GM21515 (cell line): Measurements from ENCODE around the gene SHISA3.
A peak's percentile ranks its signal among the peaks of the same experiment; 100 is the strongest.

Experiments
- ATAC-seq: cut with Tn5 transposase; IDR thresholded peaks from one replicate; pipeline ENCODE4 v1.9.1; 2021; ENCODE audit not compliant: unreplicated experiment

Gene SHISA3

GRCh38 chr4:42391355-42391664, 6.0 kb upstream of the SHISA3 start:
- ATAC-seq, result no peak

DNA sequence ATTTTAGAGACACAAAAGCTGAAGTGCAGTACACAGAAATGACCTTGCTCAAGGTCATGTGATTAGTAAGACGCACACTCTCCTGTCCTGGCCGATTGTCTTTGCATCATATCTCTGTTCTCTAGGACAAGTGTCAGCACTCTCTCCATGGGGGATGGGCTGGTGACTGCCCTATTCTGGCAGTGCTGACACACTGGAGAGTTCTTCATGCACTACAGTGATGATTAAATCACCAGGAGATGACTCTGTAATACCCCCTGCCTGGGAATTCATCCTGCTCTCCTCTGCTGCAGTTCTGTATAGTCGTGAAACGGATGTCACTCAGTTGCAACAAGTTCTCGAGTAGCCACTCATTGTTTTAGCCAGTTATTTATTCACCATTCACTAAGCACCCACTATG, 5.3 kb upstream of the SHISA3 start:
- no peak for ATAC-seq

DNA sequence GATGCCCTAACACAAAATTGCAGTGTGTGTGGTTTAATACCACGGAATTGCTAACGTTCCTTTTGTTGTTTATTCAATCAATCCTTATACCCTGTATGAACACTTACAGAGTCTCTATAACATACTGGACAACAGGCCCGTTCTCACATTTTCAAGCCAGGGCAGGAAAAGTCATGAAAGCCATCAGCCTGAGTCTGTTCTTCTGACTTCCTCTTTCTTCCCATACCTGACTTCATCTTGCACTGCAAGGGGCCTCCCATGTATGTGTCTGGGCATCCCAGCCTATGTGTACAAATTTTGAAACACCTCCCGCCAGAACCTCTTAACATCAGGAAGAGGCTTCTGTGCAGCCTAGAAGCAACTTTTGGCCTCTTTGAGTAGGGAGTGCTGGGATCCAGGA, 4.9 kb upstream of the SHISA3 start:
- no peak for ATAC-seq

DNA sequence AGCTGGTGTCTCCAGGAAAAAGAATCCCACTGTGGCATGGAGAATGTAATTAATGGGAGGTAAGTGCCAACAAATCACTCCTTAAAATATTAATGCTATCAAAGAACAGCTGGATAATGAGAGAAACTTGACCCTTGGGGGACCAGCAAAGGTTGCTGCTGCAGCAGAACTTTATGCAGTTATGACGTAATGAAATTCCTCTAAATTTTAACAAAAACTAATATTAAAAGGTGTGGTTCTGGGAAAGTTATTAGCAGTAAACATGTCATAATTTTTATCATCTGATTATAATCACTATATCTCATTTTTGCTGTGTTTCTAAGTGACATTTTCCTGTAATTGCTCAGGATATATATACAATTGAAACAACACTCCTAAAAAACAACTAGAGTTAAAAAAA, 1.7 kb upstream of the SHISA3 start:
- ATAC-seq, result no peak

DNA sequence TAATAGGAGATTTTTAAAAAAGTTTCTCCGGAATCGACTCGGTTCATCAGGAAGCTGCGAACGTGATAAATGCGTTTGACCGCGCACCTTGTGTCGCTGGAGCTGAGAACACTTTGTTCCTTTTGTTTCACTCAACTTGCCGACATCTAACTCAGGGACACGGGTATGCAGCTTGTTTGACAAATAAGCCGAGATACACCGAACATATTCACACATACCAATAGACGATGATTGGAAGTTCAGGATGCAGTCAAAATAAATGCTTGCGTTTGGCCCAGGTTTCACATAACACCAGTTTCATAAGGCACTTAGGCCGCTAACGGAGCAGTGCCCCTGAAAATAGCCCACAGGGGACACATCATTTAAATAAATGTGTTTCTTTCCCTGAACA, 932 bp upstream of the SHISA3 start:
- ATAC-seq, result no peak

DNA sequence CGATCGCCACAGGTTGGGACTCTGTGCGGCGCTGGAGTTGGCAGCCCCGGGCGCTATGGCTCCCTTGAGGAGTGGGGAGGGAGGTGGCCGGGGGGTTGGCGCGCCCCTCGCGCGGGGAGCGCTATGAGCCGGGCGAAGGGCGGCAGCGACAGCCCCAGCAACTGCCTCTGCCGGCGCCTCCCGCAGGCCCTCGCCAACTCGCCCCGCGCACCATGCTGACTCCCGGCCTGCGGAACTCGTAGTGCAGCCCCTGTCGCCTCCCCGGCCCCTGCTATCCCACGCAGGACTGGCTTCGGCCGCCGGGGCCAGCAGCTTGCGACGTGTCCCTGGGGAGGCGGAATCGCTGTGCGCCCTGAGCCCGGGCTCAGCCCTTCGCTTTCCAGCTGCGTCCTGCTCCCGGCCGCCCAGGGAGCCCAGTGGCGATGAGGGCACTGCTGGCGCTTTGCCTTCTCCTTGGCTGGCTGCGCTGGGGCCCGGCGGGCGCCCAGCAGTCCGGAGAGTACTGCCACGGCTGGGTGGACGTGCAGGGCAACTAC, 415 bp downstream of the SHISA3 start:
- peak; percentile 39 for ATAC-seq

- peak; percentile 25 for ATAC-seq
These were observed 1.0 kb downstream of the SHISA3 start for GRCh38 chr4:42398171-42398870.

- ATAC-seq, result no peak
These were observed 1.6 kb downstream of the SHISA3 start for GRCh38 chr4:42398871-42399331.

DNA sequence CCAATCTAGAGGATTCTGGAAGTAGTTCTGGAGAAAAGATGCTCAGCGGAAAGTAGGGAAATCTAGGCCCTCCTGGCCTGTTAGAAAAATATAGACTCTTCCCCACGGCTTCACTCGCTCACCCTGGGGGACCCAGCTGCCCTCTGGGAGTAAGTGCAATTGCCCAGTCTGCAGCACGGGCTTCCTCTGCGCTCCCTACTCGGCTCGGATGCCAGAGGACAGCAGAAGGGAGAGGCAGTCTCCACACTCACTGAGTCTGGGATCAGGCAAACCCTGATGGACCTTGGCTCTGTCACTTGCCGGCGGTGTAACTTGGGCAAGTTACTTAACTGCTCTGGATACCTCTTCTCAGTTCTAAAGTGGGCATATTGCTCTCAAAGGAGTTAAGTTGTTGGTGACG, 2.1 kb downstream of the SHISA3 start:
- no peak for ATAC-seq

DNA sequence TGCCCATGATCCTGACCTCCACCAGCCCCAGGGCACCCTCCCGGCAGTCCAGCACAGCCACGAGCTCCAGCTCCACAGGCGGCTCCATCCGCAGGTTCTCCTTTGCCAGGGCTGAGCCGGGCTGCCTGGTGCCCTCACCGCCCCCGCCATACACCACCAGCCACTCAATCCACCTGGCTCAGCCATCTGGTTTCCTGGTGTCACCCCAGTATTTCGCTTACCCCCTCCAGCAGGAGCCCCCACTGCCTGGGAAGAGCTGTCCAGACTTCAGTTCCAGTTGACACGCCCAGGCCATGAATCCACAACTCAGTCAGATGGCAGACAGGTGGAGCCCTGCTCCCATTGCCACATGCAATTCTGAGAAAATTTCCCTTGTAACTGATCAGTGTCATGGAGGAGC, 3.9 kb downstream of the SHISA3 start:
- ATAC-seq, result no peak

GRCh38 chr4:42404001-42404400, 6.7 kb downstream of the SHISA3 start:
- no peak for ATAC-seq

DNA sequence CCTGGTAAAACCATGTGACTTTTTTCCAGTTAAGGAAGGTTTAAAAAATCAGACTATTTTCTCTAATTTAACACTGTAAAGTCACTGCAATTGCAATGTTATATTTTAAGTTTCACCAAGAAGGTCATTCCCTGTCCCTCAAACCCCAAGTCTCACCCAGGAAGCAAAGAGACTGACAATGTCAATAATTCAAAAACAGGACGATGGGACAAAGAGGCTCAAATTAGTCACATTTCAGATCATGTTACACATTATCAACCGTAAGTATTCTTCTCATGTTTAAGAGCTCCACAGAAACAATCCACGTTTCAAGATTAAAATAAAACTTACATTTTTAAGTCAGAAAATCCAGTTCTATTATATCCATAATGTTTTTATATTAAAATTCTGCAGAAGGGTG, 13.2 kb downstream of the SHISA3 start:
- ATAC-seq, result no peak

- ATAC-seq, result no peak
These were observed 14.5 kb downstream of the SHISA3 start for GRCh38 chr4:42411803-42412202.

- no peak for ATAC-seq
These were observed 15.0 kb downstream of the SHISA3 start for GRCh38 chr4:42412251-42412650.

DNA sequence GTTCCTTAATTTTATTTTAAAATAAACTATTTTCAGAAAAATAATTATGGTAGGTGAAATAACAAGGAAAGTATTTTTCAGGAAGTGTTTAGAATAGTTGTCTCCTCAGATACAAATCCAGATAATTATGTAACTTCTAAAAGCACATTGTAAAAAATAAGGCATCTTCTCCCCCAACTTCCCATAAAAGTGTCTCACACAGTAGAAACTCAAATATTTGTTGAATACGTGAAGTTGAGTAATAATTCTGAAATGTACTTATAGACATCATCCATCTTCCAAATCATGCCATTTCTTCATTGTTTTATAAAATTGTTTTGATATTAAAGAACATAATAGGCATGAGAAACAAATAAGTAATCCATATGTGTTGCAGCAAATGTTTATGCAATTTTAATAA, 18.0 kb downstream of the SHISA3 start:
- no peak for ATAC-seq

- no peak for ATAC-seq
These were observed 18.7 kb downstream of the SHISA3 start for GRCh38 chr4:42416017-42416416.

DNA sequence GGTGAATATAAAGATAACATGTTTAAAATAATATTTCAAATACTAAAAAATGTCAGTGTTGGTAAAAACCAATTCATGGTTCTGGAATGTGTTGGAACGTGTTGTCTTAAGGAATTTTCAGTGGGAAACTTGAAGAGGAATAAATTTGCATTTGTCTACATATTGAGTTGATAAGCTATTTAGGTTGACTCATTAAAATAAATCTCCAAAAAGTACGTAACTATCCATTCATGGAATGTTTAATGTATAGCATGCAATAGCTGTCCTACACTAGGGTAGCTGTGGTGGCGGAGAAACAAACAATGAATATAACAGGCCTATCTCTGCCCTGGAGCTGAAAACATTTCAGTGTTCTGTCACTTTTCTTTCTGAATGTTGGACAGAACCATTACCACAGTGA, 20.3 kb downstream of the SHISA3 start:
- no peak for ATAC-seq

GRCh38 chr4:42420140-42420539, 22.9 kb downstream of the SHISA3 start:
- ATAC-seq, result no peak

GRCh38 chr4:42425146-42426065, 28.1 kb downstream of the SHISA3 start:
- ATAC-seq, result no peak

DNA sequence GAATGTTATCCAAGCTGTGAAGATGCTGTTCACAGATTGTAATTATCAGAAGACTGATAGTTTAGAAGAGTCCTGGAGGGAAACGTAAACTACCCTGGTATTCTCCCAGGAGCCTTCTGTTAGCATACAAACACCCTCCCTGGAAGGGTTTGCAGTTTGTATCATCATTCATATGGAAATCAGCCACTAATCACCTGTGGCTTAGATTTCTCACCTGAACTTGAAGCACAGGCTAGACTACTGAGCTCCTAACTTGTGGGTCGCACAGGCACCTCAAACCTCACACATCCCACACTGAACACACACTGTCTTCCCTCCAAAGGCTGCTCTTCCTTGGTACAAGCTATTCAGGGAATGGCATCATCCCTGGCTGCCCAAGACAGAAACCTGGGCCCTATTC, 30.7 kb downstream of the SHISA3 start:
- no peak for ATAC-seq

DNA sequence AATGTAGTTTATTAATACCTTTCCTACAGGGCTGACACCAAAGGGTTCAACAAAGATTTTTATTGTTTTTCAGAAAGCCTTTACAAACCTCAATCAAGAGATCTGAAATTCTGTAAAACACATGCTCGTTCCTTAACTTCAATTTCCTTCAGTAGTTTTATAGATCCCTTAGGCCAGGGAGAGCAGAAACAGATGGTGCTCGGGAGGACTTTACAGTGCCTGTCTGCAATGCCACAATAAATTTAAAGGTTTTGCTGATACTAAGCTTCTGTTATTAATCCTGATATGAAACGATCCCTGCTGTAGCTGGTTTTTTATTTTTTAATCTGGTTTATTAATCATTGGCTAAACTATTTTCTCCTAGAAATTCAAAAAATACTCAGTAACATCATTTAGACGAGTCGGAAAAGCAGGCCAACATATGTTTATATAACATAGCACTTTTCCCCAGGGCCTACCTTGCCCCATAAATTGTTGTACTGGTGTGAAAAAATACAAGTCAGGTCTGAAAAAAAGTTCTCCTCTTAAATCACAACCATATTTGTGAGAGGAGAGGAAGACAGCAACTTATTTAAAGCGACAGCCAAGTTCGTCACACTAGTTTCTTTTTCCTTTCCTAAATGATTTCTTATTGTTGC, 39.8 kb downstream of the SHISA3 start:
- no peak for ATAC-seq

GRCh38 chr4:42440083-42440482, 42.8 kb downstream of the SHISA3 start:
- no peak for ATAC-seq
